ENCODE measurements around the gene CALU.
A peak's percentile ranks its signal among the peaks of the same experiment; 100 is the strongest.

The CALU gene

DNA sequence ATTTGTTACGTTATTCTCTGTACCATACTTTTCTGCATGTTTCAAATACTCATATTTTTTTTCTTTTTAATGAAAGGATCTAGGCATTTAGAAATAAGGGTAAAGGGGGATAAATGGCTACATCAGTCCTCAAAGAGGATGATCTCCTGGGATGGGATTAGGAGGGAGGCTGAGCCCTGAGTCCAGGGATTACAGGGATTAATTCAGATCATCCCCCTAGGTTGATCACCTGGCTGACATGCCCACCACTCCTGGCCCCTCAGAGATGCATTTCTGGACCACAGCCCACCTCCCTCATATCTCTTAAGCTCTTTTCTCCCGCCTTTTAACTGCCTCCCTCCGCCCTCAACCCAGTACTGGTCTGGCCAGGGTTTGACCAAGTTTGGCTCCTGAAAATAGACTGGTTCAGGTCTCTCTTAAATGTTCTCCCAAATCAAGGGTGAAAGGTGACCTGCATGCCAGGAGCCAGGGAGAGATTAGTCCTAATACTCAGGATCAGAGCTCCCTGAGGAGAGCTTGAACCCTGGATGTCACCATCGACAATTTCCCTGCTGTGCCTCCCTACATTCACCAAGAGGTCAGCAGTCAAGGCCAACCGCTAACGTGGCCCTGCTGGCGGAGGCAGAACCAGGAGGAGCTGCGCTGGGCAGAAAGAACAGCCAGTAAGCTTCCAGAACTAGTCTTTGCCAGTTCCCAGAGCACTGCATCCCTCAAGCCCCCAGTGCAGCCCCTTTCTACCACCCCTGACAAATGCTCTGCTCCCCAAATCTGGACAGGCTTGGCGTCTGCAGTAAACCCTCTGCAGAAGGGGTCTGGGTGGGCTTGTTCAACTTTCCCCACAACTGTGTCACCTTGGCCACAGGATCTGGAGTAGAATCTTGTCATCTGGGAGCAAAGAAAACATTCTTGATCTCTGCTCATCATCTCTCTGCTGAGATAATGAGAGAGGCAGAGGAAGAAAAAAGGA, 49.6 kb downstream of the CALU start:
- DNase-seq (ENCODE audit: low read depth), result no peak

DNA sequence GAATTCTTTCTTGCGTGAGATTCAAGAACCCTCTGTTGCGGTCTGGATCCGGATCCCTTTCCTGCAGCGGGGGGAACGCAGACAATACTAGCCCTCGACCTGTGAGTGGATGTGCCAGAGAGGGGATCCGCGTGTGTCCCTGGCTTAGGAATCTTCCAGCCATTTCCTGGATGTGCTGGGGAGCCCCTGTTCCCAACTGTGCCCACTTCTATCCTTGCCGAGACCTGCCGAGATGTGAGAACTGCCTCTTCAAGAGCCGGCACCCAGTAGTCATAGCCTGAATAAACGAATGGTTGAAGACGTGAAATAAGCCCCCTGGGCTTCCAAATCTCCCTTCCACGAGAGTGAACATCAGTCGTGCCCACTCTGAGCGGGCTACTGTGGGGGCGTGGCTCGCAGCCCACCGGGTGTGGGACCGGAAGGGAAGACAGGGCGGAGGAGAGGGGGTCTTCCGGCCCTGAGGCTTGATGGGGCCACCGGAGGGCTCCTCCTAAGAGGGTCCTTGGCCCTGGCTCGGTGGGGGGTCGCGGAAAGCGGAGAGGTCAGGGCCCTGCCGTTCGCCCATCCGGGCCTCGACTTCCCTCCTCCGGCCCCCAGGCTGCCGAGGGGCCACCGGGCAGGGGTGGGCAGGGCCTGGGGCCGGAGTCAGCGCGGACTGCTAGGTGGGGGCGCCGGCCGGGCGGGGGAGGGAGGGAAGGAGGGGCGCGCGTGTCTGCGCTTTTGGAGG, 51.3 kb downstream of the CALU start:
- DNase-seq (ENCODE audit: low read depth), result no peak

DNA sequence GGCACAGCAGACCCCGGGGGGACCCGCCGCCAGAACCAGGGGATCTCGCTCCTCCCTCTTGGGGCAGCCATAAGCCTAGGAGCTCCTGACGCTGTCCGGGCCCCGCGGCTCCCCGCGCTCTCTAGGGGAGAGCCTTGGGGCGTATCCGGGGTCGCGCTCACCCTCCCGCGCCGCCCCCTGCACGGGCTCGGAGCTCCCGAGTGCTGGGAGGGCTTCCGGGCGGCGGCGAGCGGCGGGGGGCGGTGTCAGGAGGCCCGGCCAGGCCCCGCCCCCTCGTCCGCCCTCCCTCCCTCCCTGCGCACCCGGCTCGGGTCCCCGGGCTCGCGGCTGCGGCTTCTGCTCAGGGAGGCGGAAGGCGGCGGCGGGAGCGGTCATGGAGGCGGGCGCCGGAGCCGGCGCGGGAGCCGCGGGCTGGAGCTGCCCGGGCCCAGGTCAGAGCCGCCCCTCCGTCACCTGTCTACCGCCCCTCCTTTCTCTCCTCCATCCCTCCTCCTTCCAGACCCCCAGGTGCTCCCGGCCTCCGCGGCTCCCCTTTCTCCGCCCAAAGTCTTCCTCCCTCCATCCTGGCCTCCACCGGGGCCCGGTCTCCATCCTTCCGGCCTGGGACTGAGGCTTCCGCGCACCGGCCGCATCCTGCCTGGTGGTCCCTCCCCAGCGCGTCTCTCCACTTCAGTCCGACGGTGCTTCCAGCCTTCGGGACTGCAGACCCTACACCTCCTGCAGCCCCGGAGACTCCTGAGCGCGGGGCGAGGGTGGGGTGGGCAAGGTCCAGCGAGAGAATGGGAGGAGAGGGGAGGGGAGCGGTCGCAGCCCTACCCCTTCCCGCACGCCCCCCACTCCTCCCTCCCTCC, 52.2 kb downstream of the CALU start, which contains the start of gene CCDC136:
CCDC136 (plus strand) TSS at position 848 of the 851 bp plus-strand sequence. CDS start 444 bp downstream, outside the sequence.
- DNase-seq (ENCODE audit: low read depth), result peak; percentile 68

DNA sequence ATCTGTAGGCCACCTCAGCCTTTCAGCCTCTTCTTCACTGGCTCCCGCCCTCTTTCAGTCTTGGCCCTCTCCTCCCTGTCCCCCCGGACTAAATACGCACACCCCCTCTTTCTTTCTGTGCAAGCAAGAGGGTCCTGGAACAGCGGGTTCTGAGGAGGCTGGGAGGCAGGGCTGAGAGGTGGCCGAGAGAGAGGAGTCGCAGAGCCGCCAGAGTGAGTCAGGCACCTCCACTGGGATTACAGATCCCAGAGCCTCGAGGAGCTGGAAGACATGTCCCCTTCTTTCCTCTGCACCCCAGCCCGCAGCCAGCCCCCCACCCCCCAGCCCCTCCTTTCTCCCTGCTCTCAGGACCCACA, 52.8 kb downstream of the CALU start:
- DNase-seq (ENCODE audit: low read depth), result no peak

DNA sequence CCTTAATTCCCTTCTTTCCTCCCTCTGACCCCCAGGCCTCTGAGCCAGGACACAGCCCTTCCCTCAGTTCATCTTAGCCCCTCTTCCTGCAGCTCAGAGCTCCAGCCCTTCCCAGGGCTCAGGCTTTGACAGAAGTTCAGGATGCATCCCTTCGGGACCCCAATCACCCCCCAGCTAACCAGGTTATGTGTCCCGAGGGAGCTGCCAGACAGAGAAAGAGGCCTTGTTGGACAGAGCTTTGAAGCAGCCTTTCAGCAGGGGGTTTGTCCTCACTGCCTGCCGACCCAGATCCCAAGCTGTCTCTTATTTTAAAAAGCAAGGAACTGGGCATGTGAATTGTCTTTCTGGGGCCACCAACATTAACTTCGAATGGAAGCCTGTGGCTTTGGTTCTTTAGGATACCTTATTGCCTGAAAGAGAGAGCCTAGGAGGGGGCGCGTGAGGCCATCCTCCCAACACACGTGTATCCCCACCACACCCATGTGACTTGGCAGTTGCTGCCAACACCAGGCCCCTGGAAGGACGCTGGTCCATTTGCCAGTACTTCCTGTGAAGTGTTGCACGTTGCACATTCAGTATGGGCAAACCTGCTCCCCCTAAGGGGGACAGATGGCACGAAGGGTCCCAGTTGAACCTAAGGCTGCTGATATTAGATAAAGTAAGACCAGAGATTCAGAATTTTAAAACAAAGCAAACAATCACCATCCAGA, 53.5 kb downstream of the CALU start:
- no peak for DNase-seq (ENCODE audit: low read depth)

DNA sequence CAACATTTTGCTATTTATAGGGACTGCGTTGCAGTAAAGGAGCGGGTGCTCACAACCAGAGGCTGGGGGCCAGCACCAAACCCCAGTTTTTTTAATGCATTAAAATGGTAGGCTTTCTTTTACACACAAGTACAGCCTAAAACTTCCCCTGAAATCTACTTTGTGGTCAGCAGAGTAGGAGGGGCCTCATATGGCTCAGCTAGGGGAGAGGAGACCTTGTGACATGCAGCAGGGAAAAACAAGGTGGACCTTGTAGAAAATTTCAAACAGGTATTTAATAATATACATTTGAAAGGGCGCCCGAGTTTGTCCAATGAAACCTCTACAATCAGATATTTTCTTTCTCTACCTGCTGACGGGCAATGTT, 54.0 kb downstream of the CALU start:
- no peak for DNase-seq (ENCODE audit: low read depth)

DNA sequence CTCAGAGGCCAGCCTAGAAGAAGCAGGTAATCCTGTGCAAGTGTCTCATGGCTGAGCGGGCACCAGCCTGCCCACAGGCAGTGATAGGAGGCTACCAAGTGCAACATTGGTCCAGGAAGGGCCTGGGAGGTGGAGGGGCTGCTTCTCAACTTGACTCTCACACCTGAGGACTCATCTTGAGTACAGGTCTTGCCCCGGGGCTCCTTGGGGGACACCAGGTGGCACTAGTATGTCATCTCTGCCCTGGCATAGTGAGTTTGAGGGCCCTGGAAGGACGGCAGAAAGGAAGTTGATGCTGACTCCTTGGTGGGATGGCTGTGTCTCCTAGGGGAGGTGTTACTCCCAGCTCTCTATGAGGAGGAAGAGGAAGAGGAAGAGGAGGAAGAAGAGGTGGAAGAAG, 54.9 kb downstream of the CALU start:
- DNase-seq (ENCODE audit: low read depth), result no peak

DNA sequence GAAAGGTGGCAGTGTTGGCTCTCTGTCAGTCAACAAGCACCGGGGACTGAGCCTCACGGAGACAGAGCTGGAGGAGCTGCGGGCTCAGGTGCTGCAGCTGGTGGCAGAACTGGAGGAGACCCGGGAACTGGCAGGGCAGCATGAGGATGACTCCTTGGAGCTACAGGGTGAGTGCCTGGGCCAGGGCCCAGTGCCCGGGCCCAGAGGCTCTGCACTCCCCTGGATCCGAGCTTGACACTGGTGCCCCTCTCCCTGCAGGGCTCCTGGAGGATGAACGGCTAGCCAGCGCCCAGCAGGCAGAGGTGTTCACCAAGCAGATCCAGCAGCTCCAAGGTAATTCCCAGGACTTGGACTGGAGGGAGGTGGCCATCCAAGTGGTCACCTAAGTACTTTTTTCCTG, 55.3 kb downstream of the CALU start:
- DNase-seq (ENCODE audit: low read depth), result no peak

DNA sequence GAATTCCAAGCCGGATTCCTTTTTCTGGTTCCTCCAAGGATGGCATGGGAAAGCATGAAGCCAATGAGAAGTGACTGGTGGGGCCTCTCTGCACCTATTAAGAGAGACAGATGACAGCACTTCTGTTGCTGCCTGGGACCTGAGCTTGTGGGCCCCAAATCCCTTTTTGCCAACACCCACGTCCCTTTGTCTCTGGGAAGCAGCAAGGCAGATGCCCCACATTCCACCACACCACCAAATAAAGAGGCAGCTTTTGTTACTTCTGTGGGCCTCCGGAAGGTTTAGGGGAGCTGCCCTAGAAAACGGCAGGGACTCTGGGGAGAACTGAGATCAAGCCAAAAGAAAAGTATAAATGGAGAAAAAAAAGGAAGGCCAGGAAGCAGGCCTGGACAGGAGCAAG, 56.0 kb downstream of the CALU start:
- DNase-seq (ENCODE audit: low read depth), result no peak

DNA sequence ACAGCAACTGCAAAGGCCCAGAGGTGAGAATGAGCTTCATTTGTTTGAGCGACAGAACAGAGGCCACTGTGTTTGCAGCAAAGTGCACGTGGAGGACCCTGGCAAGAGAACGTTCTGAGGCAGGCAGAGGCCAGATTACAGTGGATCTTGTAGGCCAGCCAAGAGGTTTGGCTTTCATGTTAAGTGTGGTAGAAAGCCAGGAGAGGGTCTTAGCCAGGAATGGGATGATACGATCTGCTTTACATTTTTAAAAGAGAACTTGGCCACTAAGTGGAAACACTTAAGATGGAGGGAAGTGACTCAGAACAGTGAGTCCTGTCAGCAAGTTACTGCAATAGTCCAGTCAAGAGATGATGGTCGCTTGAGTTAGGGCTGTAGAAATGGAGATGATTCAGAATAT, 57.2 kb downstream of the CALU start:
- no peak for DNase-seq (ENCODE audit: low read depth)

DNA sequence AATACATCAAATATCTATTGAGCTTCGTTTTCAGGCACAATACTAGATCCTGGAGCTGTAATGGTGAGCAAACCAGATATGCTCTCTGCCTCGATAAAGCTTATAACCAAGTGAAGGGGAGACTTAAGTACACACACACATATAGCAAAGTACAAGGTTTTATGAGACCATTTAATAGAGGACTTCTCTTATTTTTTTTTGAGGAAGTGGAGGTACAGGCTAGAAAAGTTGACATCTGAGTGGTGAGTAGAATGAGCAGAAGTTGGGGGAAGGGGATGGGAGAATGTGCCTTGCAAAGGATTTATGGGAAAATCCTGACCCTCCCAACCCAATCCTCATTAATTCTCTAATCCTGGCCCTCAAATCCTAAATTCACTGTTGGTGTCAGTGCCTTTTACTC, 60.3 kb downstream of the CALU start:
- no peak for DNase-seq (ENCODE audit: low read depth)

DNA sequence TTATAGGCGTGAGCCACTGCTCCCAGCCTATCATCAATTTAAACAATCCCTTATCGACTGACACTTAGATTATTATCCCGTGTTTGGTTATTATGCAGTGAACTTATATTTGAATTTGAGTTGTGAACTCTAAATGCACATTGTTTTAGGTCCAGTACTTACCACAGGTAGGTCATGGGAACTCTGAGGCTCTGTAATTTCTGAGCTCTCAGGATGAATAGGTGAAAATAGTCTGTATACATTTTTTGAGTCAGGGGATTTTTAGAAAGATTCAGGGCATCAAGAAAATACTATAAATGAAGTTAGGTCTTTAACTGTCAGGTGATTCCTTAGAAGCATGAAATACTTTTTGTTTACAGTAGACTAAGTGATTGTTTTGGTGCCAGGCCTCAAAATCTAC, 61.4 kb downstream of the CALU start:
- DNase-seq (ENCODE audit: low read depth), result no peak

DNA sequence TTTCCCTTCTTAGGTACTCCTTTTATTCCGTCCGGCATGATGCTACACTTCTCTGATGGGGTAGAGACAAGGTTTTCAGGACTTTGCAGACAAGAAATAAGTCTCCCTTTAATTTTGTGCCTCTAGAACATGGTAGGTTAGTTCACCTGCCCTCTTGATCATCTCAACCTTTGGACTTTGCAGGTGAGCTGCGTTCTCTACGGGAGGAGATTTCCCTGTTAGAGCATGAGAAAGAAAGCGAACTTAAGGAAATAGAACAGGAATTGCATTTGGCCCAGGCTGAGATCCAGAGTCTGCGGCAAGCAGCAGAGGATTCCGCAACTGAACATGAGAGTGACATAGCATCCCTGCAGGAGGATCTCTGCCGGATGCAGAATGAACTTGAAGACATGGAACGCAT, 61.8 kb downstream of the CALU start:
- DNase-seq (ENCODE audit: low read depth), result no peak

DNA sequence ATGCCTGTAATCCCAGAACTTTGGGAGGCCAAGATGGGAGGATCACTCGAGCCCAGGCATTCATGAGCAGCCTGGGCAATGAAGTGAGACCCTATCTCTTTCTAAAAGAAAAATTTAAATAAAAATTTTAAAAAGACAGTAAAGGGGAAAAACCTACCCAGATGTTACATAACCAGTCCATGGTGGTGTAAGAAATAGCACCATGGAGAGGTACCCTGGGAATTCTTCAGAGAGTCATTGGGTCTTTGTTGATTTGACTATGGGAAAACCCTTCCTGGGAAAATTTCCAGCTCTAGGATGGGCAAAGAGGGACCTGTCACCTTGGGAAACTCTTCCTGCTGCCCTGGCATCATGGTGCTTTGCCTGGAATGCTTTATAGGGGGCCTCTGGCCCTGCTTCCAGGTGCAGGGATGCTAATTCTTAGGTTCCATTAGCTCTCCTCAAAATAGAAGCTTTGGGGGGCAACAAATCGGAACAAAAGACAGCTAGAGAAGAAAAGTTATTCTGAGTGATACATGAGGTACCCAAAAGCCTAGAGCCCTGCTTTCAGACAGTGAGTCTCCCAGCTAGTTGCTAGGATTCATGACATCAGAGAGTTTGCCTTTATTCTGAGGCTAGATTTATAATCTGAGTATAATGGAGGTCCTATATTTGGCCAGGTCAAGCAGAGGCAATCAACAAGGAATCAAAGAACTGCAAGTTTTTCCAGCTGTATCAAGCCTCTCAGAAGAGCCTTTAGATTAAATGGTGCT, 62.7 kb downstream of the CALU start:
- no peak for DNase-seq (ENCODE audit: low read depth)

DNA sequence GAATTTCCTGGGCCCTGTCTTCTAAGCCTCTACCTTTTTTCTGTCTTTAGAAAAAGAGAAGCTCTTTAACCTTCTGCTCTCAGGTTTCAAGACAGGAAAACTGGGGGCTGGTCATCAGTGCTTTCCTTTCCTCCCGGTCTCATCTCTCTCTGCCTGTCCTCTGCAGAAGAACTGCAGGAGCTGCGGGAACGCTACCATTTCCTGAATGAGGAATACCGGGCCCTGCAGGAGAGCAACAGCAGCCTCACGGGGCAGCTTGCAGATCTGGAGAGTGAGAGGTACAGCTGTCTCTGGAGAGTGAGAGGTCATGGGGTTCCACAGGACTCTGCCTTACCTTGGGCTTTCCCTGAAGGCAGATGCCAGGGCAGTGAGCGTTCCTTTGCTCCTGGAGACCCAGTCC, 65.3 kb downstream of the CALU start:
- no peak for DNase-seq (ENCODE audit: low read depth)

DNA sequence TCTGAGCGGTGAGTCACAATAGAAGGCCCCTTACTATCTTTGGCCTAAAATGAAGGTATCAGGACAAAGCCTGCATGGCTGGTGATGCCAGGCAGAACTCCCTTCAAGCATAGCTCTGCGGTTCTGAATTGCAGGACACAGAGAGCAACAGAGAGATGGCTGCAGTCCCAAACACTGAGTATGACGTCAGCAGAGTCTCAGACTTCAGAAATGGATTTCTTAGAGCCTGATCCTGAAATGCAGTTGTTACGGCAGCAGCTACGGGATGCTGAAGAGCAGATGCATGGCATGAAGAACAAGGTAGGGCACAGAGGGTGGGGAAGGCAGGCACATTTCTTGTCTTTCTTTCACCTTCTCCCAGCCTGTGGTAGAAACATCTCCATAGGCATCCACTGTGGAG, 66.1 kb downstream of the CALU start:
- DNase-seq (ENCODE audit: low read depth), result no peak

DNA sequence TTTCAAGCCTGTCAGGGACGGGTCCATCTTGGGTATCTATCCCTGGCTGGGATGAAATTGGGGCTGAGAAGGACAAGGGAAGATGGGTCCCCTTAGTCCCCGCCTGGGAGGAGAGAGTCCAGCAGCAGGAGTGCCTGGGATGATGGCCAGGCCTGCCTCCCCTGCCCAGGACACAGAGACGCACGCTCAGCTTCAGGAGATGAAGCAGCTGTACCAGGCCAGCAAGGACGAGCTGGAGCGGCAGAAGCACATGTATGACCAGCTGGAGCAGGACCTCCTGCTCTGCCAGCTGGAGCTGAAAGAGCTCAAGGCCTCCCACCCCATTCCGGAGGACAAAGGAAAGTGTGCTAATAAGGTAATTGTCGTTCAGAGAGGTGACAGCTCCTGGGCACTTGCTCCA, 68.0 kb downstream of the CALU start:
- DNase-seq (ENCODE audit: low read depth), result no peak

DNA sequence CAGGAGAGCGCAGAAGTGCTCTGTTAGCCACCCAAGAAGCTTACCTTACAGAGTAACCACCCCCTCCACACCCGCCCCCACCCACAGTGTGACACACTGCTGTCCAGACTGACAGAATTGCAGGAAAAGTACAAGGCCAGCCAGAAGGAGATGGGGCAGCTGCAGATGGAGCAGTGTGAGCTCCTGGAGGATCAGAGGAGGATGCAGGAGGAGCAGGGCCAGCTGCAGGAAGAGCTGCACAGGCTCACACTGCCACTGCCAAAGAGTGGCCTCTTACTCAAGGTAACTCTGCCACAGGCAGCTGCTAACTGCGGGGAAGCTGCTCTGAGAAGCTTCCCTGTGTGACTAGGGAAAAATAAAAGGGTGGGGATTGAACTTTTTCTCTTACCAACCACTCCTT, 70.2 kb downstream of the CALU start:
- DNase-seq (ENCODE audit: low read depth), result no peak

DNA sequence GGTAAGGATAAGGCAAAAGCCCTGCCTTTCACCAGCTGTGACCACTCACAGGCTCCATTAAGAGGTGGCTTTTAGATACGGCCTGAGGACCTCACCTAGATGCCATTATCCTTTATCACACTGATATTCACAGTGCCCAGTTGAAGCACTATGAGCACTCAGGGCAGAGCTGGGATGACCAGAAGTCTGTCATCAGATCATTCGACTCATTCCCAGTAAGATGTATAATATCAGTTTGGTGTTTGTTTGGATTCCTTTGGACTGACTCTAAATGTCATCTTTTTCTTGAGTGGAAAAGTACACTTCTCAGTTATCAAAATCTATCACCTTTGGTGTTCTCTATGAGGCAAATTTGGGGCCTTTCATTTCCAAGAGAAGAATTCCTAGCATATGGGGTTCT, 71.3 kb downstream of the CALU start:
- no peak for DNase-seq (ENCODE audit: low read depth)

DNA sequence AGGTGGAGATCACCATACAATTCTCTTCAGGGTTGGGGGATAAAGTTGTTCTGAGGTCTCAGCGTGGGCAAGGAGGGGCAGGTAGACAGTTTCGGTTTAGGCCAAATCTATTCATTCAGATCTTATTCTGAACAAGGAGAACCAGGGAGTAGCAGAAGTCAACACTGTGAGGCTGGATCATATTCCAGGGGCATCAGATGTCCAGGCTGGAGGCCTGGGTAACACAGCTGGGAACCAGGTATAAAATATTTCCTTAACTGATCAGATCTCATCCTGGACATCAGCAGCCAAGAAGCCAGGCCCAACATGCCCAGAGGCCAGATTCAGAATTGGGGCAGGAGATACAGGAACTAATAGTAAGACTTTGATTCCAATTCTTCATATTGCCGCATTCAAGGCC, 71.8 kb downstream of the CALU start:
- DNase-seq (ENCODE audit: low read depth), result no peak

All from activated T-cell treated with anti-CD3 and anti-CD28 coated beads for 1 hour (primary cell).